AG04450 (cell line): Measurements from ENCODE around the gene FGF1. TPM values are rescaled to one million over a fixed set of nuclear protein-coding genes. Genes with fewer than 3 reads are reported as not detected.

ENCODE experiments used
- CTCF ChIA-PET: fragments of 300-600, 350-600 bp; formaldehyde crosslinking; extraction: SDS; loops from one replicate; lab custom pipeline; 2022; ENCODE audit warnings: antibody characterized with exemption, inconsistent platforms; lab: Charles Lee
- POLR2A ChIA-PET: fragments of 350-600 bp; formaldehyde crosslinking; extraction: SDS; loops from one replicate; lab custom pipeline; 2021; ENCODE audit warnings: antibody characterized with exemption, inconsistent platforms; lab: Yijun Ruan, JAX
- DNase-seq: peaks from one replicate; pipeline ENCODE4 v3.0.0-alpha.2; 2011; ENCODE audit warnings: low read depth, low spot score
- H3K27ac ChIP-seq: one replicate; pipeline ENCODE4 v1.5.1; 2012; ENCODE audit warnings: low read depth, low read length, control low read depth
- H3K27me3 ChIP-seq: one replicate; pipeline ENCODE4 v1.6.0; 2012; ENCODE audit warnings: low read length; ENCODE audit not compliant: control insufficient read depth, insufficient read depth
- H3K4me3 ChIP-seq: 2 replicates; pipeline ENCODE4 v1.5.1; 2011; ENCODE audit warnings: mild to moderate bottlenecking, low read depth, low read length, control low read depth
- H3K9me3 ChIP-seq: 2 replicates; pipeline ENCODE4 v1.5.1; 2012; ENCODE audit warnings: low read length; ENCODE audit not compliant: control insufficient read depth, insufficient read depth
- polyA plus RNA-seq: library from polyadenylated mRNA; depleted of rRNA; stranded (reverse); fragments of >200 nt; gene quantifications from 2 replicates; pipeline ENCODE4 v1.2.3, GENCODE V29; 2011
- TF ChIP-seq, protein P1 (sequence below): IDR thresholded peaks from 2 replicates; pipeline ENCODE4 v1.5.1; 2011; ENCODE audit warnings: low read depth, low read length, control low read depth, inconsistent platforms

Gene FGF1
- polyA plus RNA-seq, 1 experiment: 5.9 TPM

DNA sequence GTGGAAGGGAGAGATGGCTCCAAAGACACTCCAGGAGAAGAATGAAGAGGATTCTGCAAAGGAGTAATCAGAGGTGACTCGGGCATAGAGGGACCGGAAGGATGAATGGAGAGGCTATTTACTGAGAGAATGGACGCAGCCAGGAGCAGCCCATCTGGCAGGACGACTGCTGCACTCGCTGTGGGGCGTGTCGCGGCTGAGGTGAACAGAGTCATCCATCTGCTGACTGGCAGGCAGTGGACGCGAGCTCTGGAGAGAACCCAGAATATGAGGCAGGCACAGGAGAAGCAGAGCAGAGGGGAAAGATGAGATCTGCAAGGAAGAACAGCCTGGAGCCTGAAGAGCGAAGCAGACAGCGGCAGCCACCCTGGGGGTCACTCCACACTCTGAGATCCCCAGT is 16.4 kb downstream of the FGF1 start:
- Histone ChIP-seq H3K4me3 (no peak overlapping the region), H3K27me3 (no peaks in the 10 kb centered on the region), H3K9me3 (no peaks in the 10 kb centered on the region; the same call in 1 of the 2 replicates), H3K27ac (no peak overlapping the region)
- POLR2A ChIA-PET: no interaction called here
- CTCF ChIA-PET: interaction anchor here (1.6 to 4.4 kb wide), 2 partner anchors 14 to 219 kb away, joined by 4 to 57 read pairs; no protein-coding TSS in a partner anchor
- no peak for DNase-seq
- TF ChIP-seq, protein P1, sequence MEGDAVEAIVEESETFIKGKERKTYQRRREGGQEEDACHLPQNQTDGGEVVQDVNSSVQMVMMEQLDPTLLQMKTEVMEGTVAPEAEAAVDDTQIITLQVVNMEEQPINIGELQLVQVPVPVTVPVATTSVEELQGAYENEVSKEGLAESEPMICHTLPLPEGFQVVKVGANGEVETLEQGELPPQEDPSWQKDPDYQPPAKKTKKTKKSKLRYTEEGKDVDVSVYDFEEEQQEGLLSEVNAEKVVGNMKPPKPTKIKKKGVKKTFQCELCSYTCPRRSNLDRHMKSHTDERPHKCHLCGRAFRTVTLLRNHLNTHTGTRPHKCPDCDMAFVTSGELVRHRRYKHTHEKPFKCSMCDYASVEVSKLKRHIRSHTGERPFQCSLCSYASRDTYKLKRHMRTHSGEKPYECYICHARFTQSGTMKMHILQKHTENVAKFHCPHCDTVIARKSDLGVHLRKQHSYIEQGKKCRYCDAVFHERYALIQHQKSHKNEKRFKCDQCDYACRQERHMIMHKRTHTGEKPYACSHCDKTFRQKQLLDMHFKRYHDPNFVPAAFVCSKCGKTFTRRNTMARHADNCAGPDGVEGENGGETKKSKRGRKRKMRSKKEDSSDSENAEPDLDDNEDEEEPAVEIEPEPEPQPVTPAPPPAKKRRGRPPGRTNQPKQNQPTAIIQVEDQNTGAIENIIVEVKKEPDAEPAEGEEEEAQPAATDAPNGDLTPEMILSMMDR: no peak

DNA sequence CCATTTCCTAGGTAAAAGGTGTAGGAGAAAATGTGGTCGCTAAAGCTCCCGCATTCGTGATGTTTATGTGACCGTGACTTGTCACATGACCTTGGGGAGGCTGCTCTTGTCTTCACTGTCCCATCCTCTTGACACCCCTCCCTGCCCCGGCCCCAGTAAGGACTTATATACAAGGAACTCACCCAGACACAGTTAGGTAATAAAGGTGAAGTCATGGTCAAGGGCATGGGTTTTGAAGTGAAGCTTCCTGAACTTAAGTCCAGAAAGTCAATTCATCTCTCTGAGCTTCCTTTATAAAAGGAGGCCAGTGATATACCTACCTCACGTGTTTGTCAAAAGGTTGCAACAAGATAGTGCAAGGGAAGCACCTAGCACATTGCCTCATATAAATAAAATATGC is 17.6 kb downstream of the FGF1 start:
- TF ChIP-seq, protein P1: no peak
- ChIA-PET CTCF (interaction anchor here (1.1 to 4.4 kb wide), 4 partner anchors 13 to 220 kb away, joined by 4 to 57 read pairs (median 6); no protein-coding TSS in a partner anchor), POLR2A (no interaction called here)
- Histone ChIP-seq H3K9me3 (no peaks in the 10 kb centered on the region; the same call in 1 of the 2 replicates), H3K4me3 (no peak overlapping the region), H3K27ac (no peak overlapping the region), H3K27me3 (no peaks in the 10 kb centered on the region)
- no peak for DNase-seq

DNA sequence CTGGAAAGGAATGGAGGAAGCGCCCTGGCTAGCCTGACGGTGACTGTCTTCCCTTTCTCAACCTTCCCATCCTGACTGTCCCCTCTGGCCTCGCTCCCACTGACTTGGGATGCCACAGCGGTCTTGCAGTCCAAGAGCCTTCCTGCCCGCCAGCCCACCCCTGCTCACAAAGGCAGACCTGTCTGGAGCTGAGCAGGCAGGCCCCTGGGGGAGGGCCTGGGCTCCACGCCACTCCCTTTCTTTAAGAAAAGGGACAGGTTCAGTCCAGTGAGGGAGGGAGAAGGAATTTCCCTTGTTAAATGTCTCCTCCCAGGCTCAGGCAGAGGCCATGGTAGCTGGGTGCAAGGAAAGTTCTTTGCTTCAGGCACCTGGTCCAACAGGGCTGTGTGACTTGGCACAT is 18.1 kb downstream of the FGF1 start:
- H3K27me3 ChIP-seq: no peaks in the 10 kb centered on the region
- ChIA-PET CTCF (interaction anchor here (1.1 to 4.4 kb wide), 4 partner anchors 13 to 220 kb away, joined by 4 to 57 read pairs (median 6); no protein-coding TSS in a partner anchor), POLR2A (no interaction called here)
- no peak overlapping the region for H3K27ac ChIP-seq
- H3K4me3 ChIP-seq: no peak overlapping the region
- TF ChIP-seq, protein P1: no peak
- no peak for DNase-seq
- no peaks in the 10 kb centered on the region; the same call in 1 of the 2 replicates for H3K9me3 ChIP-seq

DNA sequence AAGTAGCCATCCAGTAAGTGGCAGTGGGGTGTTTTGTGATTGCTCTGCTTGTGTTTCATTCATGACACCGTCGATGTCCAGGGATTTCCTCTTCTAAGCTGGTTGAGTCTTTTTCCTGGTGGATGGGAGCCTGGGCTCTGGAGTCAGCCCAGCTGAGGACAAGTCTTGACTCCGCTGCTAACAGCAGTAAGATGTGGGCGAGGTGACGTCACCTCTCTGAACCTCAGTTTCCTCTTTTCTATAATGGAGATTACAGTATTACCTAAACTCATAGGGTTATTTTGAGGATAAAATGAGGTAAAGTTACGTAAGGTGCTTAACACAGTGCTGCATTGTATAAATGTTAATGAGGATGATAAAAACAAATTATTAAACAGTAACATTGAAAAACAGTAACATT is 21.3 kb downstream of the FGF1 start:
- TF ChIP-seq, protein P1: no peak
- H3K4me3 ChIP-seq: no peak overlapping the region
- no peak for DNase-seq
- H3K27ac ChIP-seq: no peak overlapping the region
- POLR2A ChIA-PET: no interaction called here
- CTCF ChIA-PET: interaction anchor here (0.9 to 4.4 kb wide), 4 partner anchors 10 to 53 kb away, joined by 3 to 43 read pairs (median 12); no protein-coding TSS in a partner anchor
- H3K9me3 ChIP-seq: no peaks in the 10 kb centered on the region; the same call in 1 of the 2 replicates
- H3K27me3 ChIP-seq: no peaks in the 10 kb centered on the region

DNA sequence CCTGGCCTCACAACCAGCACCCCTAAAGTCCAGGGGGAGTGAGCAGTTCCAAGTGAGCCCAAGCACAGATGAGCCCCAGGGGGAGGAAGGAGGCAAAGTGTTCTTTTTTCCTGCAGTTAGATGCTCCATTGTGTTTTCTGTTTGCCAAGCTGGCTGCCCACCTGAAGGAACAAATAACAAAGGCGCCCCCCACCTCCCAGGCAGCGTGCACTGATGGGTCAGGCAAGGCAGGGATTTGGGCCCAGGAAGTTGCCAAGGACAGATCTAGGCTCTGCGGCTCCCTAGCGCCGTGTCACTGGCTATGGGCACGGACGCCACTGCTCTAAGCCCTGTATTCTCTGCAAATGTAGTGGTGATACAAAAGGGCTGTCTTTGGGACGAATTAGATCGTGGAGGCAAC is 21.8 kb downstream of the FGF1 start:
- ChIA-PET CTCF (interaction anchor here (0.8 to 4.4 kb wide), 2 partner anchors 9 to 49 kb away, joined by 3 to 43 read pairs; no protein-coding TSS in a partner anchor), POLR2A (no interaction called here)
- Histone ChIP-seq H3K27me3 (no peaks in the 10 kb centered on the region), H3K9me3 (no peaks in the 10 kb centered on the region; the same call in 1 of the 2 replicates), H3K27ac (no peak overlapping the region), H3K4me3 (no peak overlapping the region)
- TF ChIP-seq, protein P1: no peak
- no peak for DNase-seq
